DND-41 (cell line): ENCODE measurements around the gene HSPA12B.

ENCODE experiments used
- ATAC-seq: fragments of 200-7000 bp; cut with Tn5 transposase; 3 replicates; pipeline ENCODE4 v1.9.1; 2021; ENCODE audit warnings: low read depth; ENCODE audit not compliant: insufficient read depth
- DNase-seq: peaks from one replicate; pipeline ENCODE4 v3.0.0-alpha.2; 2020
- H2AFZ ChIP-seq: 2 replicates; pipeline ENCODE4 v1.6.0; 2012; ENCODE audit warnings: low read depth, low read length
- H3K27ac ChIP-seq: 2 replicates; pipeline ENCODE4 v1.5.1; 2012; ENCODE audit warnings: low read length, inconsistent platforms
- H3K27me3 ChIP-seq: fragments of 200-600 bp; sonication (generic); 2 replicates; pipeline ENCODE4 v1.6.0; 2012; ENCODE audit warnings: low read length, mild to moderate bottlenecking, inconsistent platforms; ENCODE audit not compliant: insufficient read depth, poor library complexity
- H3K36me3 ChIP-seq: 2 replicates; pipeline ENCODE4 v1.5.1; 2012; ENCODE audit warnings: low read length, inconsistent platforms; ENCODE audit not compliant: insufficient read depth
- H3K4me1 ChIP-seq: 2 replicates; pipeline ENCODE4 v1.5.1; 2012; ENCODE audit warnings: mild to moderate bottlenecking, low read length; ENCODE audit not compliant: insufficient read depth
- H3K4me2 ChIP-seq: 2 replicates; pipeline ENCODE4 v1.6.0; 2012; ENCODE audit warnings: mild to moderate bottlenecking, moderate library complexity, low read length, inconsistent platforms; ENCODE audit not compliant: insufficient read depth
- H3K4me3 ChIP-seq, 2 experiments: fragments of 200-600 bp in 1 of 2; shearing (Covaris generic) in 1 of 2; 2 replicates each; pipeline ENCODE4 v1.5.1; 2012 to 2016; ENCODE audit warnings: inconsistent platforms in 2 of 2, low read length in 2 of 2, mild to moderate bottlenecking in 2 of 2, low read depth in 1 of 2, moderate library complexity in 1 of 2
- H3K79me2 ChIP-seq: 2 replicates; pipeline ENCODE4 v1.6.0; 2012; ENCODE audit warnings: low read length, inconsistent platforms; ENCODE audit not compliant: insufficient read depth
- H3K9ac ChIP-seq: 2 replicates; pipeline ENCODE4 v1.6.0; 2012; ENCODE audit warnings: low read depth, mild to moderate bottlenecking, inconsistent platforms, low read length, moderate library complexity
- H3K9me3 ChIP-seq: 2 replicates; pipeline ENCODE4 v1.5.1; 2012; ENCODE audit warnings: low read length, moderate library complexity, mild to moderate bottlenecking, inconsistent platforms; ENCODE audit not compliant: insufficient read depth, severe bottlenecking
- H4K20me1 ChIP-seq: 2 replicates; pipeline ENCODE4 v1.6.0; 2012; ENCODE audit warnings: low read length; ENCODE audit not compliant: insufficient read depth
- CTCF ChIP-seq: IDR thresholded peaks from 2 replicates; pipeline ENCODE4 v1.5.1; 2012; ENCODE audit warnings: borderline replicate concordance, low read length, moderate library complexity, mild to moderate bottlenecking; ENCODE audit not compliant: poor library complexity, severe bottlenecking; ENCODE audit errors: extremely low read depth
- EZH2 ChIP-seq: IDR thresholded peaks from 3 replicates; pipeline ENCODE4 v1.6.1; 2012; ENCODE audit warnings: borderline replicate concordance, low read depth, mild to moderate bottlenecking, moderate library complexity, low read length, inconsistent platforms; ENCODE audit not compliant: severe bottlenecking

HSPA12B gene

GRCh38 chr20:3704087-3704486 is 28.4 kb upstream of the HSPA12B start:
- Histone ChIP-seq H3K9me3 (no peaks in the 10 kb centered on the region), H3K27ac (no peak overlapping the region), H3K4me2 (no peak overlapping the region), H3K9ac (no peak overlapping the region), H4K20me1 (peaks cover 2% of the 10 kb centered on the region; the same call in 1 of the 2 replicates), H3K79me2 (no peaks in the 10 kb centered on the region), H3K27me3 (no peaks in the 10 kb centered on the region), H3K4me3 (no peak overlapping the region), H3K36me3 (no peaks in the 10 kb centered on the region), H2AFZ (no peak overlapping the region), H3K4me1 (no peaks in the 10 kb centered on the region)
- TF ChIP-seq EZH2 (no peak), CTCF (no peak)
- no peak for ATAC-seq
- no peak for DNase-seq

GRCh38 chr20:3705491-3705969 is 27.0 kb upstream of the HSPA12B start:
- ATAC-seq = no peak
- TF ChIP-seq CTCF (no peak), EZH2 (no peak)

GRCh38 chr20:3705970-3706739 is 26.3 kb upstream of the HSPA12B start:
- Histone ChIP-seq H3K36me3 (no peaks in the 10 kb centered on the region), H4K20me1 (peaks cover 10% of the 10 kb centered on the region; the same call in 1 of the 2 replicates), H3K27ac (no peak overlapping the region), H3K4me3 (no peak overlapping the region), H3K9ac (no peak overlapping the region), H3K9me3 (no peaks in the 10 kb centered on the region), H2AFZ (no peak overlapping the region), H3K4me1 (0 out of 2 replicates have a peak, but pooled peaks cover 2% of the 10 kb centered on the region), H3K79me2 (no peaks in the 10 kb centered on the region), H3K27me3 (no peaks in the 10 kb centered on the region), H3K4me2 (no peak overlapping the region)
- no peak for DNase-seq
- ATAC-seq = no peak
- TF ChIP-seq EZH2 (no peak), CTCF (no peak)

More at GRCh38 chr20:3705491-3705969, 27.0 kb upstream of the HSPA12B start:
- no peaks in the 10 kb centered on the region for H3K36me3 ChIP-seq
- no peak overlapping the region for H2AFZ ChIP-seq
- peaks cover 8% of the 10 kb centered on the region; the same call in 1 of the 2 replicates for H4K20me1 ChIP-seq
- no peak overlapping the region for H3K9ac ChIP-seq
- no peak for DNase-seq
- H3K4me3 ChIP-seq = no peak overlapping the region
- H3K27ac ChIP-seq = no peak overlapping the region
- H3K27me3 ChIP-seq = no peaks in the 10 kb centered on the region
- no peaks in the 10 kb centered on the region for H3K79me2 ChIP-seq
- H3K4me2 ChIP-seq = no peak overlapping the region
- no peaks in the 10 kb centered on the region for H3K4me1 ChIP-seq
- H3K9me3 ChIP-seq = no peaks in the 10 kb centered on the region
